Measurements from ENCODE around the gene CTDSP1. TPM values are rescaled to one million over a fixed set of nuclear protein-coding genes. Genes with fewer than 3 reads are reported as not detected.

CTDSP1 gene
- total RNA-seq, 4 donors from 2014 or later, result 77.6 to 147 (median 93.7) TPM

- no peak for DNase-seq (ENCODE audit: low spot score)
- no peak for TF ChIP-seq CTCF (IDR thresholded peaks at IDR 0.05)
- no peak for ATAC-seq (ENCODE audit: low FRiP score)
Measured at GRCh38 chr2:218369330-218369729, 30.3 kb upstream of the CTDSP1 start.

GRCh38 chr2:218370410-218371063 is 29.1 kb upstream of the CTDSP1 start:
- DNase-seq (ENCODE audit: low spot score) (no peak), ATAC-seq (ENCODE audit: low FRiP score) (peak; percentile 49)
- TF ChIP-seq CTCF (IDR thresholded peaks at IDR 0.05), result no peak

- DNase-seq (ENCODE audit: low spot score) (no peak), ATAC-seq (ENCODE audit: low FRiP score) (no peak)
- no peak for TF ChIP-seq CTCF (IDR thresholded peaks at IDR 0.05)
Measured at GRCh38 chr2:218371983-218372350, 27.7 kb upstream of the CTDSP1 start.

GRCh38 chr2:218374795-218375194 is 24.9 kb upstream of the CTDSP1 start:
- DNase-seq (ENCODE audit: low spot score) (no peak), ATAC-seq (ENCODE audit: low FRiP score) (no peak)
- no peak for TF ChIP-seq CTCF (IDR thresholded peaks at IDR 0.05)

GRCh38 chr2:218375212-218375611 is 24.5 kb upstream of the CTDSP1 start:
- DNase-seq (ENCODE audit: low spot score), result no peak
- ATAC-seq (ENCODE audit: low FRiP score), result peak; percentile 21
- no peak for TF ChIP-seq CTCF (IDR thresholded peaks at IDR 0.05)

GRCh38 chr2:218378053-218378452 is 21.6 kb upstream of the CTDSP1 start:
- ATAC-seq (ENCODE audit: low FRiP score) (peak; percentile 37), DNase-seq (ENCODE audit: low spot score) (no peak)
- TF ChIP-seq CTCF (IDR thresholded peaks at IDR 0.05), result no peak

GRCh38 chr2:218381916-218382366 is 17.7 kb upstream of the CTDSP1 start, which contains the start of gene SLC11A1:
Gene SLC11A1 (plus strand): TSS chr2:218382273. CDS start chr2:218382369, 96 bp downstream.
- ATAC-seq (ENCODE audit: low FRiP score), result peak; percentile 34
- no peak for TF ChIP-seq CTCF (IDR thresholded peaks at IDR 0.05)
- DNase-seq (ENCODE audit: low spot score), result no peak
